A204.1 (cell line): Measurements from ENCODE around the gene CSDE1.
"Not testable (repeated sequence)": the region's sequence is repeated elsewhere in the genome, so short reads cannot be mapped to it uniquely, and the experiment has no call there.

Experiments
- FAIRE-seq: peaks from 2 replicates; lab custom pipeline; 2012; peaks lifted over from hg19 to GRCh38; lab: Jason Lieb, UNC

The CSDE1 gene

GRCh38 chr1:114757455-114758255, at the start of gene CSDE1:
CSDE1 (minus strand) TSS chr1:114757984; CDS start chr1:114739890, 18,094 bp downstream.
- peak; percentile 92 for FAIRE-seq

GRCh38 chr1:114804449-114804848, 46.7 kb upstream of the CSDE1 start:
- not testable (repeated sequence) for FAIRE-seq

GRCh38 chr1:114803001-114803400, 45.2 kb upstream of the CSDE1 start:
- no peak for FAIRE-seq

GRCh38 chr1:114794038-114794437, 36.3 kb upstream of the CSDE1 start:
- FAIRE-seq, result no peak

- not testable (repeated sequence) for FAIRE-seq
These were observed 32.8 kb upstream of the CSDE1 start for GRCh38 chr1:114790581-114790980.

- FAIRE-seq, result not testable (repeated sequence)
These were observed 28.7 kb upstream of the CSDE1 start for GRCh38 chr1:114786440-114786839.

- no peak for FAIRE-seq
These were observed 24.7 kb upstream of the CSDE1 start for GRCh38 chr1:114782476-114782875.

- FAIRE-seq, result no peak
These were observed 22.8 kb upstream of the CSDE1 start, which contains the start of gene SIKE1 for GRCh38 chr1:114780344-114781226. SIKE1 (minus strand) TSS chr1:114780685; CDS start chr1:114780607, 78 bp downstream.

GRCh38 chr1:114779722-114780121, 21.9 kb upstream of the CSDE1 start:
- no peak for FAIRE-seq

GRCh38 chr1:114776726-114777125, 18.9 kb upstream of the CSDE1 start:
- not testable (repeated sequence) for FAIRE-seq

- FAIRE-seq, result no peak
These were observed 14.2 kb upstream of the CSDE1 start for GRCh38 chr1:114771992-114772391.

- FAIRE-seq, result no peak
These were observed 13.2 kb upstream of the CSDE1 start for GRCh38 chr1:114770989-114771388.

GRCh38 chr1:114764689-114765088, 6.9 kb upstream of the CSDE1 start:
- FAIRE-seq, result no peak

GRCh38 chr1:114758256-114758832, 560 bp upstream of the CSDE1 start:
- FAIRE-seq, result no peak

GRCh38 chr1:114756949-114757454, 782 bp downstream of the CSDE1 start:
- FAIRE-seq, result no peak

- FAIRE-seq, result no peak
These were observed 1.5 kb downstream of the CSDE1 start for GRCh38 chr1:114756009-114756892.

GRCh38 chr1:114755006-114755931, 2.5 kb downstream of the CSDE1 start:
- FAIRE-seq, result no peak

GRCh38 chr1:114753702-114754101, 4.1 kb downstream of the CSDE1 start:
- not testable (repeated sequence) for FAIRE-seq

GRCh38 chr1:114753143-114753542, 4.6 kb downstream of the CSDE1 start:
- no peak for FAIRE-seq

GRCh38 chr1:114750780-114751179, 7.0 kb downstream of the CSDE1 start:
- no peak for FAIRE-seq
